Kidney (tissue), 14 donors: ENCODE data around the gene CDYL. TPM values are rescaled to one million over a fixed set of nuclear protein-coding genes. Genes with fewer than 3 reads are reported as not detected.

Source experiments
- DNase-seq, 5 donors: peaks; one replicate each; pipeline ENCODE4 v3.0.0-alpha.2; 2013 to 2020
- FAIRE-seq: peaks from 2 replicates; lab custom pipeline; 2012; peaks lifted over from hg19 to GRCh38; lab: Jason Lieb, UNC
- H3K27ac ChIP-seq, 2 donors: one replicate each; pipeline ENCODE4 v1.7.0; 2013; ENCODE audit warnings: low read depth in 2 of 2, low read length in 2 of 2, inconsistent platforms in 1 of 2
- H3K27me3 ChIP-seq: one replicate; pipeline ENCODE4 v1.7.1; 2013; ENCODE audit warnings: low read length, inconsistent platforms; ENCODE audit not compliant: control insufficient read depth, insufficient read depth
- H3K36me3 ChIP-seq, 3 donors: one replicate each; pipeline versions ENCODE4 v1.7.0 to v1.7.1; 2013; ENCODE audit warnings: low read length in 3 of 3, control low read depth in 1 of 3, inconsistent platforms in 1 of 3; ENCODE audit not compliant: insufficient read depth in 3 of 3, control insufficient read depth in 2 of 3
- H3K4me1 ChIP-seq, 3 donors: one replicate each; pipeline versions ENCODE4 v1.7.0 to v1.7.1; 2013; ENCODE audit warnings: low read length in 3 of 3, inconsistent platforms in 1 of 3, low read depth in 1 of 3; ENCODE audit not compliant: control insufficient read depth in 2 of 3, insufficient read depth in 2 of 3
- H3K4me3 ChIP-seq, 3 donors: one replicate each; pipeline versions ENCODE4 v1.7.0 to v1.8.1; 2013; ENCODE audit warnings: low read length in 3 of 3, control low read depth in 1 of 3, inconsistent platforms in 1 of 3
- H3K9ac ChIP-seq, 3 donors: one replicate each; pipeline versions ENCODE4 v1.7.0 to v1.7.1; 2013; ENCODE audit warnings: low read length in 3 of 3, control low read depth in 1 of 3, inconsistent platforms in 1 of 3
- H3K9me3 ChIP-seq, 3 donors: one replicate each; pipeline versions ENCODE4 v1.7.0 to v1.7.1; 2013; ENCODE audit warnings: low read length in 3 of 3, control low read depth in 1 of 3, inconsistent platforms in 1 of 3; ENCODE audit not compliant: control insufficient read depth in 2 of 3, insufficient read depth in 1 of 3
- intact Hi-C: fragments of 100-400 bp; cut with DNase I; formaldehyde crosslinking; loops from one replicate; pipeline ENCODE4 v1.11.1; 2022
- polyA plus RNA-seq: library from polyadenylated mRNA; stranded (reverse); fragments of 350-450 nt; fragmentation: Illumina TruSeq; extraction: RNeasy Lipid Tissue Mini Kit (QIAGEN cat#74804); gene quantifications from one replicate; pipeline ENCODE4 v1.2.3, GENCODE V29; 2014; ENCODE audit warnings: low read depth, low replicate concordance; ENCODE audit not compliant: insufficient read depth
- total RNA-seq: library from RNA; stranded (reverse); fragmentation: NEBNext Ultra II Directional; extraction: Animal tissue kit (Norgen Biotek cat#: 25700); gene quantifications from one replicate; pipeline ENCODE4 v1.2.1, GENCODE V29; 2021
- TF ChIP-seq, protein P1 (sequence below): IDR thresholded peaks from 3 replicates; pipeline ENCODE4 v1.5.1; 2012; ENCODE audit warnings: mild to moderate bottlenecking, moderate library complexity, borderline replicate concordance; ENCODE audit not compliant: insufficient read depth; ENCODE audit errors: extremely low read depth
- donor health status: control.
- donor health status: control.
- donor health status: control.
- donor health status: control.
- donor health status: control.
- donor health status: DM: yes; HTN: yes; CAD: no.
- donor health status: Normal renal cell carcinoma (clear cell type).

Gene CDYL
- total and polyA plus RNA-seq, 2 donors from 2014 or later, result 7.4 to 46.8 TPM

DNA sequence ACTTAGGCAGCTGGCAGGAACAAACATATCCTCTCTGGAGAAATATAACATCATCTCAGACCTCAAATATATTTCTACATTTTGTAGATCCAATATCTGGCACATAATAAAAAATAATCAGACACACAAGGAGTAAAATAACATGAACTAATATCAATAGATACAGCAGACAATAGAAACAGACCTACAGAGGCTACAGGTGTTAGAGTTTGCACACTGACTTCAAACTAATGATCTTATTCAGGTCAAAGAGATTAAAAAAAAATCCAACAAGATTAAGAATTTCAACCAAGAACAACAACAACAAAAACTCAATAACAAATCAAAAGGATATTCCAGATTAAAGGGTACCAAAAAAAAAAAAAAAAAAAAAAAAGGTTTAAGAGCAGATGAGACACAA, 13.9 kb upstream of the CDYL start:
- Histone ChIP-seq H3K4me1 (no peaks in the 10 kb centered on the region), H3K9ac (no peak overlapping the region), H3K9me3 (peaks cover 0 to 4% (median 0%) of the 10 kb centered on the region in 3 donors), H3K4me3 (no peak overlapping the region), H3K36me3 (no peaks in the 10 kb centered on the region), H3K27me3 (no peaks in the 10 kb centered on the region), H3K27ac (no peak overlapping the region)
- FAIRE-seq, result no peak
- no peak for DNase-seq
- intact Hi-C loops, result no loop called here
- TF ChIP-seq, protein P1, sequence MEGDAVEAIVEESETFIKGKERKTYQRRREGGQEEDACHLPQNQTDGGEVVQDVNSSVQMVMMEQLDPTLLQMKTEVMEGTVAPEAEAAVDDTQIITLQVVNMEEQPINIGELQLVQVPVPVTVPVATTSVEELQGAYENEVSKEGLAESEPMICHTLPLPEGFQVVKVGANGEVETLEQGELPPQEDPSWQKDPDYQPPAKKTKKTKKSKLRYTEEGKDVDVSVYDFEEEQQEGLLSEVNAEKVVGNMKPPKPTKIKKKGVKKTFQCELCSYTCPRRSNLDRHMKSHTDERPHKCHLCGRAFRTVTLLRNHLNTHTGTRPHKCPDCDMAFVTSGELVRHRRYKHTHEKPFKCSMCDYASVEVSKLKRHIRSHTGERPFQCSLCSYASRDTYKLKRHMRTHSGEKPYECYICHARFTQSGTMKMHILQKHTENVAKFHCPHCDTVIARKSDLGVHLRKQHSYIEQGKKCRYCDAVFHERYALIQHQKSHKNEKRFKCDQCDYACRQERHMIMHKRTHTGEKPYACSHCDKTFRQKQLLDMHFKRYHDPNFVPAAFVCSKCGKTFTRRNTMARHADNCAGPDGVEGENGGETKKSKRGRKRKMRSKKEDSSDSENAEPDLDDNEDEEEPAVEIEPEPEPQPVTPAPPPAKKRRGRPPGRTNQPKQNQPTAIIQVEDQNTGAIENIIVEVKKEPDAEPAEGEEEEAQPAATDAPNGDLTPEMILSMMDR, result no peak

DNA sequence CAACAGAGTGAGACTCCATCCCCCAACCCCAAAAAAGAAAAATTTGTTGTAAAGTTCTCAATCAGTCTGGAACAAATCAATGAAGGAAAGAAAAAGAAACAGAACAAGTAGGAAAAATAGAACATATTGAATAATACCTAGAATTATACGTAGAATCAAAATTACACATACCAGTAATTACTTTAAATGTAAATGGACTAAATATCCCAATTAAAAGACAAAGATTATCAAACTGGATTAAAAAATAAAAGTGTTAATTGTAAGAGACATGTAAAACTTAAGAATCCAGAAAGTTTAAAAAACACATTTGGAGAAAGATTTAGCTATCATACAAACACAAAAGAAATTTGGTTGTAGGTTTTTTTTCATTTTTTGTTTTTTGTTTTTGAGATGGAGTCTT, 12.3 kb upstream of the CDYL start:
- Histone ChIP-seq H3K4me1 (no peaks in the 10 kb centered on the region), H3K9me3 (peaks cover 0 to 4% (median 0%) of the 10 kb centered on the region in 3 donors), H3K4me3 (no peak overlapping the region), H3K27me3 (no peaks in the 10 kb centered on the region), H3K27ac (no peak overlapping the region), H3K36me3 (no peaks in the 10 kb centered on the region), H3K9ac (no peak overlapping the region)
- FAIRE-seq, result no peak
- DNase-seq, result no peak
- TF ChIP-seq, protein P1, result no peak
- intact Hi-C loops, result no loop called here

DNA sequence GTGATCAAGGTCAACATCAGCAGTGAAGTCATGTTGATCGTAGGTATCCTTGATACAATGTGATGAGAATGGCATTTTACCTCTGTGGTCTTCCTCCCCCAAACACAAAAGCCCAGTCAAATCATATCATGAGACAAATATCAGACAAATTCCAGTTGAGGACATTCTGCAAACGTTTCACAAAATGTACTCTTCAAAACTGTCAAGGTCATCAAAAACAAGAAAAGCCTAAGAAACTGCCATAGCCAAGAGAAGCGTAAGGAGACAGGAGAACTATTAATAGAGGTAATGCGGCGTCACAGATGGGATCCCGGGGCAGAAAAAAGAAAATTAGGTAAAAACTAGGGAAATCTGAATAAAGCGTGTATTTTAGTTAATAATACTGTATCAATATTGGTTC, 7.4 kb upstream of the CDYL start:
- no peaks in the 10 kb centered on the region for H3K27me3 ChIP-seq
- TF ChIP-seq, protein P1, result no peak
- H3K27ac ChIP-seq, result no peak overlapping the region
- intact Hi-C loops, result no loop called here
- no peak overlapping the region for H3K4me3 ChIP-seq
- no peaks in the 10 kb centered on the region for H3K9me3 ChIP-seq
- DNase-seq, result no peak
- FAIRE-seq, result no peak
- H3K36me3 ChIP-seq, result no peaks in the 10 kb centered on the region
- H3K9ac ChIP-seq, result no peak overlapping the region
- no peaks in the 10 kb centered on the region for H3K4me1 ChIP-seq

DNA sequence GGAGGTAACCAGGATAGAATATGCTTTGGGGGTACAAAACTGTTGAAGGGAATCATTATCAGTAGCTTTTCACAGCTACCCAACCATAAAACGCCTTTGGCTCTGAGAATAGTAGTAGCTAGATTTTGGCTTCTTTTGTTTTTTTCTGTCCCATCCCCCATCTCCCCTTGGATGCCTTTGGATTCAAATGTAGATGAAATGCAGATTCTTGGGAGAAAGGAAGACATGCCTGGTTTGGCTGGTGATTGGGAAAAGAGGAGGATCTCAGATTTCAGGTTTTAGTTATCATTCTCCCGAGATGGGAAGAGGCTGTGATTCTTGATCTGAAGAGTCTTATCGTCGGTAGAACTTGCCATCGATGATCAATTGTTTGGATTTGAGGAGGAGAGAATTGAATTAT, 3.5 kb upstream of the CDYL start:
- TF ChIP-seq, protein P1, result no peak
- H3K36me3 ChIP-seq, result no peaks in the 10 kb centered on the region
- no peak overlapping the region for H3K27ac ChIP-seq
- H3K4me1 ChIP-seq, result peaks cover 0 to 3% (median 3%) of the 10 kb centered on the region in 3 donors
- intact Hi-C loops, result no loop called here
- DNase-seq, result no peak
- H3K27me3 ChIP-seq, result peaks cover 2% of the 10 kb centered on the region
- H3K4me3 ChIP-seq, result no peak overlapping the region
- no peak for FAIRE-seq
- no peak overlapping the region for H3K9ac ChIP-seq
- no peaks in the 10 kb centered on the region for H3K9me3 ChIP-seq
